HUES64 (cell line): ENCODE results near the gene CCDC149.

Experiments
- H3K27ac ChIP-seq: 2 replicates; pipeline ENCODE4 v1.7.0; 2013; ENCODE audit warnings: low read depth, low read length, inconsistent platforms
- H3K27me3 ChIP-seq: 2 replicates; pipeline ENCODE4 v1.6.1; 2013; ENCODE audit warnings: mild to moderate bottlenecking, low read length; ENCODE audit not compliant: insufficient read depth
- H3K36me3 ChIP-seq: 2 replicates; pipeline ENCODE4 v1.6.1; 2013; ENCODE audit warnings: mild to moderate bottlenecking, low read length; ENCODE audit not compliant: insufficient read depth
- H3K4me1 ChIP-seq: 2 replicates; pipeline ENCODE4 v1.6.1; 2013; ENCODE audit warnings: mild to moderate bottlenecking, low read length, moderate library complexity; ENCODE audit not compliant: insufficient read depth
- H3K4me3 ChIP-seq: 2 replicates; pipeline ENCODE4 v1.5.1; 2013; ENCODE audit warnings: mild to moderate bottlenecking, low read length, moderate library complexity
- H3K9ac ChIP-seq: 2 replicates; pipeline ENCODE4 v1.6.1; 2013; ENCODE audit warnings: mild to moderate bottlenecking, low read depth, low read length
- H3K9me3 ChIP-seq: 2 replicates; pipeline ENCODE4 v1.6.1; 2013; ENCODE audit warnings: low read depth, low read length; ENCODE audit not compliant: insufficient read depth
- WGBS: fragments of 150-250, 120-280 bp; methylation state at CpG from one replicate; pipeline ENCODE4 v1.1.7; 2013; ENCODE audit warnings: missing lambda C conversion rate; 5-methylcytosine and 5-hydroxymethylcytosine counted together

Gene CCDC149

DNA sequence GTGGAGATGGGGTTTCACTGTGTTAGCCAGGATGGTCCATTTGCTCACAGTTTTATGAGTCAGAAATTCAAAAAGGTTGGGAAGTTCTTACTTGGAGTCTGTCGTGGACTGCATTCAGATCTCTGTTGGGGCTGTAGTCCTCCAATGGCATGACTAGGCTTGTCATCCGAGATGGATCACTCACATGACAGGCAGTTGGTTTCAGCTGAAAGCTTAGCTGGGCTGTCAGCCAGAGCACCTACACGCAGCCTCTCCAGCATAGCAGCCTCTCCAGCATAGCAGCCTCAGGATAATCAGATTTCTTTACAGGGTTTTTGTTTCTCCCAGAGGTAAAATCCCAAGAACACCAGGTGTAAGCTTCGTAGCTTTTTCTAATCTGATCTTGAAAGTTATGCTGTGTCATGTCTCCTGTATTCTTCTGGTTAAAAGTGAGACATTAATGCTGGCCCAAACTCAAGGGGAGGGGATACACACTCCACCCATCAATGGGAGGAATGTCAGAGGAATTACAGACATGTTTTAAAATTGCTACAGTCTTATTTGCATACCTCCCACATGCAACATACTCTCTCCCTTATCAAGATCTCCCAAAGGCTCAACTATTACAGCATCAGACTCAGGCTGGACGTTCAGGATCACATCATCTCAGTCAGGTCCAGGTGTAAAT lies 149.1 kb downstream of the CCDC149 start:
- Histone ChIP-seq H3K4me1 (no peaks in the 10 kb centered on the region), H3K27me3 (no peaks in the 10 kb centered on the region), H3K36me3 (no peaks in the 10 kb centered on the region), H3K4me3 (no peak overlapping the region), H3K9ac (no peak overlapping the region), H3K9me3 (no peaks in the 10 kb centered on the region), H3K27ac (no peak overlapping the region)
- WGBS: 80% methylated on average over 5 of the region's 5 CpGs
